Fibroblast of lung (primary cell): ENCODE results near the gene FNDC3B.

Experiments
- CTCF ChIP-seq, 2 donors: IDR thresholded peaks in 1 of 2; conservative IDR thresholded peaks in 1 of 2; 1 replicate in 1 of 2; 2 replicates in 1 of 2; pipeline ENCODE4 v1.5.1; 2011 to 2012; ENCODE audit warnings: low read length in 2 of 2, control low read depth in 1 of 2, inconsistent platforms in 1 of 2, low read depth in 1 of 2, mild to moderate bottlenecking in 1 of 2
- EZH2 ChIP-seq: IDR thresholded peaks from 2 replicates; pipeline ENCODE4 v1.5.1; 2012; ENCODE audit warnings: low read length, control low read depth, mild to moderate bottlenecking; ENCODE audit errors: missing control alignments

GRCh38 chr3:172370419-172370818 lies 331.0 kb downstream of the FNDC3B start:
- no peak for TF ChIP-seq EZH2
- no peak for TF ChIP-seq CTCF (conservative IDR thresholded peaks at IDR 0.05 in 1 of 2, IDR thresholded peaks at IDR 0.05 in 1 of 2; ENCODE audit: low read depth in 1 of 2, low read length in 2 of 2)
